Ascending aorta (tissue), 2 donors: ENCODE measurements around the gene SPRY1. TPM values are rescaled to one million over a fixed set of nuclear protein-coding genes. Genes with fewer than 3 reads are reported as not detected.

Source experiments
- DNase-seq, 2 donors: peaks; one replicate each; pipeline ENCODE4 v3.0.0-alpha.2; 2019; ENCODE audit warnings: low spot score in 2 of 2
- H3K27ac ChIP-seq, 2 donors: fragments of 200-600 bp; sonication (generic); one replicate each; pipeline ENCODE4 v1.5.1; 2016 to 2017; ENCODE audit warnings: mild to moderate bottlenecking in 1 of 2
- H3K27me3 ChIP-seq: fragments of 200-600 bp; sonication (generic); one replicate; pipeline ENCODE4 v1.5.1; 2017
- H3K36me3 ChIP-seq, 2 donors: fragments of 200-600 bp; sonication (generic); one replicate each; pipeline ENCODE4 v1.5.1; 2016
- H3K4me1 ChIP-seq, 2 donors: fragments of 200-600 bp; sonication (generic); one replicate each; pipeline ENCODE4 v1.5.1; 2016 to 2017; ENCODE audit warnings: mild to moderate bottlenecking in 1 of 2
- H3K4me3 ChIP-seq, 2 donors: fragments of 200-600 bp; sonication (generic); one replicate each; pipeline ENCODE4 v1.5.1; 2016 to 2017; ENCODE audit warnings: mild to moderate bottlenecking in 1 of 2
- H3K9me3 ChIP-seq, 2 donors: fragments of 200-600 bp; sonication (generic); one replicate each; pipeline ENCODE4 v1.5.1; 2016
- intact Hi-C: fragments of 100-400 bp; cut with DNase I; formaldehyde crosslinking; loops from one replicate; pipeline ENCODE4 v1.15.1; 2023
- total RNA-seq: library from RNA; depleted of rRNA; stranded (reverse); fragments of >200 nt; gene quantifications from one replicate; pipeline ENCODE4 v1.1.0, GENCODE V29; 2016
- TF ChIP-seq, protein P1 (sequence below), 3 experiments: fragments of 200-600 bp in 2 of 3; fragments of 450-650 bp in 1 of 3; sonication (generic) in 2 of 3; IDR thresholded peaks; one replicate each; pipeline ENCODE4 v1.5.1; 2016 to 2019; ENCODE audit warnings: antibody characterized with exemption in 3 of 3, mild to moderate bottlenecking in 1 of 3, moderate library complexity in 1 of 3

The SPRY1 gene
- total RNA-seq, 1 donor from 2014 or later: 348 TPM

DNA sequence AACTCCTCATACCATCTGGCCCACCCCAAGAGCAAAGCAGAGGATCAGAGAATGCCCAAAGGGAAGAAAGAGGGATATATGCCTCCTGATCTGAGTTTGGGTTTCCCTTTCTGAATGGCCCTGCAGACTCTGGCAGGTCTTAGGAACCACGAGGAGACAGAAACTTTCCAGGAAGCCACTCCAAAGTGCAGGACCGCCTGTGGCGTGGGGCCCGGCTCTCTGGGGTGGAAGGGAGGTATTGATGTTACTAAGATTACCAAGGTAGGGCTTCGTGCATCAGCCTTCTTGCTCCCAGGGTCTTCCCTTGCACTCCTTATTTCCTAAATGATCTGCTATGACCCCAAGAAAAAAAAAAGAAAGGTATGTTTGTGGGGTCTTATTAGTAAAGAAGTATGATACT, 41.9 kb upstream of the SPRY1 start:
- intact Hi-C loops: no loop called here
- no peaks in the 10 kb centered on the region for H3K36me3 ChIP-seq
- no peak overlapping the region for H3K27ac ChIP-seq
- peaks cover 0 to 6% of the 10 kb centered on the region in 2 donors for H3K4me1 ChIP-seq
- TF ChIP-seq, protein P1, sequence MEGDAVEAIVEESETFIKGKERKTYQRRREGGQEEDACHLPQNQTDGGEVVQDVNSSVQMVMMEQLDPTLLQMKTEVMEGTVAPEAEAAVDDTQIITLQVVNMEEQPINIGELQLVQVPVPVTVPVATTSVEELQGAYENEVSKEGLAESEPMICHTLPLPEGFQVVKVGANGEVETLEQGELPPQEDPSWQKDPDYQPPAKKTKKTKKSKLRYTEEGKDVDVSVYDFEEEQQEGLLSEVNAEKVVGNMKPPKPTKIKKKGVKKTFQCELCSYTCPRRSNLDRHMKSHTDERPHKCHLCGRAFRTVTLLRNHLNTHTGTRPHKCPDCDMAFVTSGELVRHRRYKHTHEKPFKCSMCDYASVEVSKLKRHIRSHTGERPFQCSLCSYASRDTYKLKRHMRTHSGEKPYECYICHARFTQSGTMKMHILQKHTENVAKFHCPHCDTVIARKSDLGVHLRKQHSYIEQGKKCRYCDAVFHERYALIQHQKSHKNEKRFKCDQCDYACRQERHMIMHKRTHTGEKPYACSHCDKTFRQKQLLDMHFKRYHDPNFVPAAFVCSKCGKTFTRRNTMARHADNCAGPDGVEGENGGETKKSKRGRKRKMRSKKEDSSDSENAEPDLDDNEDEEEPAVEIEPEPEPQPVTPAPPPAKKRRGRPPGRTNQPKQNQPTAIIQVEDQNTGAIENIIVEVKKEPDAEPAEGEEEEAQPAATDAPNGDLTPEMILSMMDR (IDR thresholded peaks at IDR 0.05): no peak
- H3K9me3 ChIP-seq: no peaks in the 10 kb centered on the region
- no peak for DNase-seq
- no peak overlapping the region for H3K4me3 ChIP-seq
- no peaks in the 10 kb centered on the region for H3K27me3 ChIP-seq

- intact Hi-C loops: no loop called here
- Histone ChIP-seq H3K27ac (no peak overlapping the region), H3K9me3 (no peaks in the 10 kb centered on the region), H3K4me1 (peaks cover 3 to 16% of the 10 kb centered on the region in 2 donors), H3K36me3 (no peaks in the 10 kb centered on the region), H3K4me3 (no peak overlapping the region), H3K27me3 (no peaks in the 10 kb centered on the region)
- TF ChIP-seq, protein P1 (IDR thresholded peaks at IDR 0.05): no peak
- DNase-seq: no peak
These were observed 39.7 kb upstream of the SPRY1 start for GRCh38 chr4:123356921-123357320.

GRCh38 chr4:123359449-123360315, 36.9 kb upstream of the SPRY1 start:
- intact Hi-C loops: no loop called here
- peak overlapping the region in 1 of 2 donors; percentile 74 for H3K27ac ChIP-seq
- H3K4me3 ChIP-seq: no peak overlapping the region
- DNase-seq: no peak
- no peaks in the 10 kb centered on the region for H3K9me3 ChIP-seq
- H3K4me1 ChIP-seq: peaks cover 3 to 10% of the 10 kb centered on the region in 2 donors
- TF ChIP-seq, protein P1 (IDR thresholded peaks at IDR 0.05): no peak
- H3K36me3 ChIP-seq: no peaks in the 10 kb centered on the region
- H3K27me3 ChIP-seq: no peaks in the 10 kb centered on the region

GRCh38 chr4:123361195-123361861, 35.3 kb upstream of the SPRY1 start:
- intact Hi-C loops: no loop called here
- H3K4me3 ChIP-seq: no peak overlapping the region
- DNase-seq: peak in 1 of 2 donors; percentile 72
- TF ChIP-seq, protein P1 (IDR thresholded peaks at IDR 0.05): no peak
- H3K36me3 ChIP-seq: no peaks in the 10 kb centered on the region
- no peaks in the 10 kb centered on the region for H3K27me3 ChIP-seq
- peak overlapping the region; percentile 74 to 83 for H3K27ac ChIP-seq
- H3K4me1 ChIP-seq: peaks cover 3 to 10% of the 10 kb centered on the region in 2 donors
- H3K9me3 ChIP-seq: no peaks in the 10 kb centered on the region

DNA sequence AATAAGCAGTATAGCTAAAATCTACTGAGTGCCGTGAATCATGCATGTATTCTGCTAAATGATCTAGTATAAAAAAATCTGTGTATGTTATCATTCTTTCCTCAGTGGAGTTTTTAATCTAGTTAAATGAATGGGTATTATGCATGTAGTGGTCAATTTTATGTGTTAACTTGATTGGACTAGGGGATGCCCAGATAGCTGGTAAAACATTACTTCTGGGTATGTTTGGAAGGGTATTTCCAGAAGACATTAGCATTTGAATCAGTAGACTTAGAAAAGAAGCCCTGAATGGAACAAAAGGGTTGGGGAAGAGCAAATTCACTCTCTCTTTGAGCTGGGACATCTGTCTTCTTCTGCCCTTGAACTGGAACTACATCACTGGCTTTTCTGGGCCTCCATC, 34.5 kb upstream of the SPRY1 start:
- peak overlapping the region; percentile 74 to 83 for H3K27ac ChIP-seq
- intact Hi-C loops: no loop called here

More for the DNA sequence above, 34.5 kb upstream of the SPRY1 start:
- TF ChIP-seq, protein P1 (IDR thresholded peaks at IDR 0.05): no peak
- Histone ChIP-seq H3K4me3 (no peak overlapping the region), H3K36me3 (no peaks in the 10 kb centered on the region), H3K27me3 (no peaks in the 10 kb centered on the region), H3K9me3 (no peaks in the 10 kb centered on the region), H3K4me1 (peaks cover 3 to 10% of the 10 kb centered on the region in 2 donors)
- DNase-seq: no peak
